HL-60 (cell line): ENCODE results near the gene CAMTA1.

ENCODE experiments used
- DNase-seq, 2 experiments: peaks; one replicate each; pipeline ENCODE4 v3.0.0-alpha.2; 2010 to 2020; ENCODE audit warnings: low read depth in 1 of 2, low spot score in 1 of 2
- H3K27ac ChIP-seq: fragments of 250-450 bp; sonication (Bioruptor Pico); replicated peaks from 2 replicates; pipeline ENCODE4 v1.5.1; 2020; ENCODE audit warnings: mild to moderate bottlenecking, moderate library complexity
- H3K27me3 ChIP-seq: fragments of 250-450 bp; sonication (Bioruptor Pico); 2 replicates; pipeline ENCODE4 v1.5.1; 2021; ENCODE audit warnings: mild to moderate bottlenecking, moderate library complexity; ENCODE audit not compliant: insufficient read depth, poor library complexity, severe bottlenecking
- H3K4me3 ChIP-seq: replicated peaks from 2 replicates; pipeline ENCODE4 v1.5.1; 2011; ENCODE audit warnings: mild to moderate bottlenecking, control low read depth, low read length; ENCODE audit not compliant: insufficient read depth
- CTCF ChIP-seq: IDR thresholded peaks from one replicate; pipeline ENCODE4 v1.5.1; 2011; ENCODE audit warnings: low read length, control low read depth, inconsistent platforms; ENCODE audit not compliant: insufficient read depth
- GABPA ChIP-seq: IDR thresholded peaks from 2 replicates; pipeline ENCODE4 v1.6.1; 2012; ENCODE audit warnings: low read depth
- POLR2AphosphoS5 ChIP-seq: IDR thresholded peaks from 2 replicates; pipeline ENCODE4 v1.6.1; 2012; ENCODE audit warnings: low read depth
- REST ChIP-seq: IDR thresholded peaks from 2 replicates; pipeline ENCODE4 v1.6.1; 2012; ENCODE audit warnings: low read depth; ENCODE audit not compliant: insufficient replicate concordance
- SPI1 ChIP-seq: IDR thresholded peaks from 2 replicates; pipeline ENCODE4 v1.6.1; 2012; ENCODE audit warnings: low read depth, mild to moderate bottlenecking, borderline replicate concordance

CAMTA1 gene

GRCh38 chr1:7744882-7745281 lies 959.6 kb downstream of the CAMTA1 start:
- H3K27me3 ChIP-seq, result no peaks in the 10 kb centered on the region
- DNase-seq, result no peak
- H3K27ac ChIP-seq, result no peak overlapping the region
- no peak overlapping the region for H3K4me3 ChIP-seq
- TF ChIP-seq CTCF (no peak), POLR2AphosphoS5 (no peak), REST (no peak), GABPA (no peak), SPI1 (no peak)

GRCh38 chr1:7745783-7746182 lies 960.5 kb downstream of the CAMTA1 start:
- no peak overlapping the region for H3K4me3 ChIP-seq
- TF ChIP-seq CTCF, result no peak
- no peak for TF ChIP-seq SPI1
- TF ChIP-seq GABPA, result no peak
- no peak for TF ChIP-seq REST
- no peak for TF ChIP-seq POLR2AphosphoS5
- H3K27me3 ChIP-seq, result no peaks in the 10 kb centered on the region
- no peak overlapping the region for H3K27ac ChIP-seq
- no peak for DNase-seq

DNA sequence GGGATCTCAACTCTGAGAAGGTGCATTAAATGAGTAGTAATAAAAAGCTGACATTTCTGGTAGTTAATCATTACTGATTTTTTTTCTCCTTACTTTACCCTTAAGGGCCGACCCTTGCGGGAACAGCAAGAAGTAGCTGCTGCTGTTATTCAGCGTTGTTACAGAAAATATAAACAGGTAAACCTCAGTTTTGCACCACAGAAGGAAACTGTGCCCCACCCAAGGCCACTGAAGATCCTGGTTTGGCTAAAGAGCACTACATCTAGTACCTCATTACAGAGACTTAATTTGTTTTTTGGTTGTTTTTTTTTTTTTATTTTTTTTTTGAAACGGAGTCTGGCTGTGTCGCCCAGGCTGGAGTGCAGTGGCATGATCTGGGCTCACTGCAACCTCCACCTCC lies 962.4 kb downstream of the CAMTA1 start:
- H3K27ac ChIP-seq, result no peak overlapping the region
- no peak for DNase-seq
- no peak for TF ChIP-seq CTCF
- H3K4me3 ChIP-seq, result no peak overlapping the region
- H3K27me3 ChIP-seq, result no peaks in the 10 kb centered on the region

GRCh38 chr1:7749126-7749525 lies 963.9 kb downstream of the CAMTA1 start:
- DNase-seq, result no peak
- H3K27me3 ChIP-seq, result no peaks in the 10 kb centered on the region
- no peak for TF ChIP-seq GABPA

More at GRCh38 chr1:7749126-7749525, 963.9 kb downstream of the CAMTA1 start:
- Histone ChIP-seq H3K27ac (no peak overlapping the region), H3K4me3 (no peak overlapping the region)
